NCI-H128 (cell line): ENCODE data around the gene SLC6A9.

Source experiments
- DNase-seq: peaks from one replicate; lab custom pipeline; 2025; ENCODE audit not compliant: unreplicated experiment; lab: John Stamatoyannopoulos, UW

Gene SLC6A9

GRCh38 chr1:44048532-44049215 is 17.4 kb upstream of the SLC6A9 start:
- DNase-seq, result no peak

GRCh38 chr1:44047131-44047530 is 15.9 kb upstream of the SLC6A9 start:
- no peak for DNase-seq

GRCh38 chr1:44045064-44045463 is 13.8 kb upstream of the SLC6A9 start:
- no peak for DNase-seq

- no peak for DNase-seq
Measured at GRCh38 chr1:44044071-44044801, 13.0 kb upstream of the SLC6A9 start.

DNA sequence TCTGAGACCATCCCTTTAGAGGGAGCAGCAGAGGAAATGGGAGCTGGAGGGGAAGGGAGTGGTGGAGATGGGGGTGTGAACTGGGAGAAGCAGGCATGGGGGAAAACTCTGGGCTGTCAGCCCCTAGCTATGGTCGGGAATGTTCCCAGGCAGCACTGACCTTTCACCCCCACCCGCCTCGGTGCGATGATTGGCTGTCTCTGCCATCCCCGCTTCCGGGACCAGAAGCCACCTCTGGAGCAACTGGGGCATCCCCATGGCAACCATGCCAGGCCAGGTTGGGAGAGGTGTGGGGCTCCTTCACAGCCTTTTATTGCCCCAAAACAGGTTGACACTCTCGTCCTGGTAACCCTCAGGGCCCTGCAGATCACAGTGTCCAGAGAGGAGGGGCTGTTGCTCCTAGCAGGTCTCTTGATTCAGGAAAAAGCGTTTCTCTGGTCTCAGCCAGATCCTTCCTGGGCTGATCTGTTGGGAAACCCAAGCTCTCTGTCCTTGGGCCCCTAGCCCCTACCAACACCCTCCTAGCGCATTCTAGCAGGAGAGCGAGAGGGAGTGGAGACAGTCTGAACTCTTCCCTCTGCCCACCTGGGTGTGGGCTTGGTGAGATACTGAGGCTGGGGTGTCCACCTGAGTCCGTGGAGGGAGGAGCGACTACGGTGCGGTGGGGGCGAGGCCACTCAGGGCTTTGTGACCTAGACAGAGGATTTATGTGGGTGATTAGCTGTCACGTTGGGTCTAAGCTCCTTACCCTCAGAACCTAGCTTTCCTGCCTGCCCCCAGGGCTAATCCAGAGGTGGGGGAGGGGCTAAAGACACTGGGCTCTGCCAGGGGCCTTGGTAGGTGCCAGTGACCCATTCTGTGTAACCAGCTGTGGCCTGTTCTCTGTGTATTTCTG is 12.2 kb upstream of the SLC6A9 start:
- DNase-seq, result no peak

- DNase-seq, result no peak
Measured at GRCh38 chr1:44040846-44041245, 9.6 kb upstream of the SLC6A9 start.

DNA sequence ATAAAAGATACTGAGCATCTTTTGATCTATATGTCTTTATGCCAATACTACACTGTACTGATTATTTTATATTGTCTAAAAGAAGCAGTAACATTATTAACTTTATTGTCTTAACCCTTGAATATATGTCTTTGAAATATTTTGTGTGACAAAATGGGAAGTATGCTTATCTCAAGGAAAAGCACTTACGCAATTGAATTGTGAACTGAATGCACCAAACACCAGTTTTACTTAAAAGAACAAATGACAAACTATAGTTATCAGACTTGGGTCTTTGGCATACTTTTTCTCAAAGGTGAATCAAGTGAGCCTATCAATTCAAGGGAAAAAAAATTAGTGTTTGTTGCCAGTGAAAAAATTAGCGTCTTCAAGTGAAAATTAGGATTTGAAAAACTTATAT is 9.2 kb upstream of the SLC6A9 start:
- DNase-seq, result no peak

DNA sequence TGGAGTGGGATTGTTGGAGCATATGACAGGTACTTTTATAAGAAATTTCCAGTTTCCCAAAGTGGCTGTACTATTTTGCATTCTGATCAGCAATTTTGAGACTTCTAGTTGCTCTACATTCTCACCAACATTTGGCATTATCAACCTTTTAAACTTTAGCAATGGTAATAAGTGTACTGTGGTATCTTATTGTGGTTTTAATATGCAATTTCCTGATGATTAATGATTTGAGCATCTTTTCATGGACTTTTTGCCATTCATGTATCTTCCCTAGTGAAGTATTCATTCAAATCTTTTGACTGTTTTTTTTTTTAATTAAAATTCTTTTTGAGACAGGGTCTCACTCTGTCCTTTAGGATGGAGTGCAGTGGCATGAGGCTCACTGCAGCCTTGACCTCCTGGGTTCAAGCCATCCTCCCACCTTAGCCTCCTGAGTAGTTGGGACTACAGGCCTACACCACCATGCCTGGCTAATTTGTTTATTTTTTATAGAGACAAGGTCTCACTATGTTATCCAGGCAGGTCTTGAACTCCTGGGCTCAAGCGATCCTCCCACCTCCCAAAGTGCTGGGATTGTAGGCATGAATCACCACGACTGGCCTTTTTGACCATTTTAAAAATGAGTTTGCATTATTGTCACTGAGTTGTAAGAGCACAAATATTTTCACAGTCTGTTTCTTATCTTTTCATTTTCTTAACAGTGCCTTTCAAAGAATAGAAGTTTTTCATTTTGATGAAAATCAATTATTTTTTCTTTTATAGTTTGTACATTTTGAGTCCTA is 7.8 kb upstream of the SLC6A9 start:
- DNase-seq, result no peak

DNA sequence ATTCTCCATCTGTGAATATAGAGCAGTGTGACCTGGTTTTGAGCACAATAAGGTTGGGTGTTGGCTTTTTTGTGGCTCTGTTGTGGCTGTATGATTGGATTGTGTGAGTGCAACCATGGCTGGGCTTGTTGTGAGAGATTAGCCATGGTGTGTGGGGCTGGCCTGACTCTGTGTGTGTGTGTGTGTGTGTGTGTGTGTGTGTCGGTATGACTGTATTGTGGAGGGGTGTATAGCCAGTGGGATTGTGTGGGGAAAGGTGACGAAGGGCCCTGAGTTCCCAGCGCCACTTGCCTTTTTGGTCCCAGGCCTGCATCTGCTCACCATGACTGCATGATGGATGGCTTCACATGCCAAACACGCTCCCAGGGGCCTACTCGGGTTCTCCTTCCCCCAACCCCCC is 5.9 kb upstream of the SLC6A9 start:
- DNase-seq, result no peak

DNA sequence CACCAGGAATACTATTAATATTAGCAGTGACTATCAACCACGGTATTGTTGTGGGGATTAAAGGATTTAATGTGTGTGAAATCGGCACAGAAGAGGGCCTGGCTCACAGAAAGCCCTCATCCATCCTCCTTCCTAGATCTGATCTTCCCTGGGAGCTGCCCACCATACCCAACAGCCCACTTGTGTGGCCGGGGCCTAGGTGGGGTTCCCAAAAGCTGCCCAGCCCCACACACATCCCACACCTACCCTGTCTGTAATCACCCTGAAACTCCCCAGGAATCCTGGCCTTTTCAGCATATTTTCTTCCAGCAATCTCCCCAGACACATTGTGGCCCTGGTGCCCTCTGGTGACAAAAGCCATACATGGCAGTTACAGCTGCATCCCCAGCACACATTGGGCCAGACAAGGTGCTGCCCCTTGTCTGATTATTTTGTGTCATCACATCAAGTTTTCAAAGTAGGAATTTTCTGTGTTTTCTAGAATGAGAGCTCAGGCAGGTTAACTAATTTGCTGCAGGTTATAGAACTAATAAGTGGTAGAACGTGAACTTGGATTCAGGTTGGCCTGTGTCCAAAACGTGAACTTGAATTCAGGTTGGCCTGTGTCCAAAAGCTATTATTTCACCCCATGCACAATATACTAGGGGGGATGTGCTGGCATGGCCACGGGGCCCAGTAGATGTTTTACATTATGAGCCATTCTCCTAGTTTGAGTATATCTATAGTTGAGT is 5.3 kb upstream of the SLC6A9 start:
- peak; percentile 75 for DNase-seq

DNA sequence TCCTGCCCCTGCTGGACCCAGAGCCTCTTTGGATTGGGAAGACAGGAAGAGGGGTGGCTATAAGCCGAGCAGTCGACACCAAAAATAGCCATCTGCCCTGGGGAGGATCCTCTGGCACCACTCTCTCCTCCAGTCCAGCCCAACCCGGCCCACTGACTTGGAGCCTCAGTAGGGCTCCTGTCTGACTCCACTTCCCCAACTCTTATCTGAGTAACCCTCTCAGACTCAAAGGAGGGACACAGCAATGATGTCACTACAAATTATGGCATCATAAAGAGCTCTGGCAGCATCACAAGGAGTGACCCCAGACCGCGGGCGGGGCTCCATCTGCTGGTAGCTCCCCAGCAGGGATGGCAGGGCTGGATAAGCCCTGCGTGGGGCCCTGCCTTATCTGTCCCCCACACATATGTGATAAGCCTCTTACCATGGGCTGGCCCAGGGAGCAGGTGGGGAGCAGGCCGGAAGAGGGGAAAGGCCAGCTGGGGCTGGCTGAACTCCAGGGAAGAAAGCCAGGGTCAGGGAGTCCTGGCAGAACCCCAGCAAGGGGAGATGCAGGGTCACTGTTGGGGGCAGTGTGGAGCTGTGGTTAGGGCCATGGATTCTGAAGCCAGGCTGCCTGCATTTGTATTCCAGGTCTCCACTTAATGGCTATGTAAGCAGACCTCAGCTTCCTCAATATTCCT is 4.6 kb upstream of the SLC6A9 start:
- no peak for DNase-seq

- no peak for DNase-seq
Measured at GRCh38 chr1:44034976-44035716, 3.9 kb upstream of the SLC6A9 start.

GRCh38 chr1:44034423-44034822 is 3.2 kb upstream of the SLC6A9 start:
- DNase-seq, result no peak

GRCh38 chr1:44033756-44034155 is 2.5 kb upstream of the SLC6A9 start:
- no peak for DNase-seq

GRCh38 chr1:44033041-44033575 is 1.8 kb upstream of the SLC6A9 start:
- DNase-seq, result no peak

DNA sequence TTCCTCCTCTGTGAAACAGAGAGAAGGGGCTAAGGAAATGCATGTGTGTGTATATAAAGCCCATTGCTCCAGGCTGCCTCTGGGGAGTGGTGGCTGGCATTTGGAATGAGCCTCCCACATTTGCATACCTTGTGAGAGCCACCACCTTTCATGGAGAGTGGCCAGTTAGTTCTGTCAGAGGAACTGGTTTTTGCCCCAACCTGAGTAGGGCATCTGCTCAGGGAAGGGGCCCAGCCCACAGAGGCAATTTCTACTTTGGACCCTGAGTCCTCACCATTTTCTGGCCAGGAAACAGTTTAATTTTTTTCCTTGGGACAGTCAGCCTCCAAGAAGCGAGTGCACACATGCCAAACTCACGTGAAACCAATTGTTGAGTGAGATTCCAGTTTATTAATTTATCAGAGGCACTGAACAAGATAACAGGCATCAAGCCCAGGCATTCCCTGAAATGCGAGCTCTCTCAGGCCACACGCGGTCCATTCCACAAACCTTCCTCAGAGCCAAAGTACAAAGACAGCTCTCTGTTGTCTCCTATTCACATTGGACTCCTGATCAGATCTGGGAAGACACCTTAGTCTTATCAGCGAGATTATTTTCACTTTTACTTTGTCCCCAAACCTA is 1.0 kb upstream of the SLC6A9 start:
- no peak for DNase-seq

- no peak for DNase-seq
Measured at GRCh38 chr1:44030605-44031251, 534 bp downstream of the SLC6A9 start.
